Uterus (tissue), 2 donors: ENCODE measurements around the gene TOR1A.

ENCODE experiments used
- CTCF ChIP-seq, 4 experiments: fragments of 200-600 bp in 2 of 4; fragments of 450-650 bp in 2 of 4; sonication (generic) in 2 of 4; IDR thresholded peaks; one replicate each; pipeline ENCODE4 v1.5.1; 2016 to 2019; ENCODE audit warnings: antibody characterized with exemption in 4 of 4, mild to moderate bottlenecking in 2 of 4, moderate library complexity in 1 of 4
- POLR2A ChIP-seq, 2 donors: fragments of 450-650 bp; IDR thresholded peaks; one replicate each; pipeline ENCODE4 v1.6.1; 2016; ENCODE audit warnings: antibody characterized with exemption in 2 of 2, mild to moderate bottlenecking in 1 of 2, moderate library complexity in 1 of 2

DNA sequence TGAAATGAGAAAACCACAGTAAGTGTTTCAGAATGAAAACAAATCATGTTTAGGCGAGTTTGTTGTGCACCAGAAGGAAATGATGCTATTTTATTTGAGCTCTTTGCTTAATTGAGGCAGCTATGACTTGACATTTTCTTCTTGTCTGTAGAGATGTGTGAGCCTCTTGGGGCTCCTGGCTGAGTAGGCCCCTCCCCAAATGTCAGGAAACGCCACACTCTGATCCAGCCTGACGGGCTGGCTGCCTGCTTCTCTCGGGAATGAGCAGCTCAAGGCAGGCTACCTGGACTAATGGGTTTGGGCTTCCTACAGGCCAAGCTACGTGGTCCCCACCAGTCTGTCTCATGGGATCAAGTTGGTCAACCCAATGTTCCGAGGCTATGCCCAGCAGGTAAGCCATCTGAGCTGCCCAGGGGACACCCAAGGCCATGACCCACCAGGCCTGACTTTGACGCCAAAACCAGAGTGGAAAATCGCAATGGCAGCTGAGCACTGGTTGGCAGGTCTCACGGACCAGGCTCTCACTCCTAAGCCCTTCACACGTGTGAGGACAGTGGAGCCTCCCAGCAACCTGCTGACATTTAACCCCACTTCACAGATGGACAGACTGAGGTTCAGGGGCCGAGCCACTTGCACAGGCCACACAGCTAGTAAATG lies 41.2 kb upstream of the TOR1A start:
- TF ChIP-seq CTCF (IDR thresholded peaks at IDR 0.05) = no peak
- no peak for TF ChIP-seq POLR2A (IDR thresholded peaks at IDR 0.05)
